Measurements from ENCODE around the gene KLHL9. TPM values are rescaled to one million over a fixed set of nuclear protein-coding genes. Genes with fewer than 3 reads are reported as not detected.

KLHL9 gene
- total RNA-seq, 1 experiment from 2014 or later = not detected

DNA sequence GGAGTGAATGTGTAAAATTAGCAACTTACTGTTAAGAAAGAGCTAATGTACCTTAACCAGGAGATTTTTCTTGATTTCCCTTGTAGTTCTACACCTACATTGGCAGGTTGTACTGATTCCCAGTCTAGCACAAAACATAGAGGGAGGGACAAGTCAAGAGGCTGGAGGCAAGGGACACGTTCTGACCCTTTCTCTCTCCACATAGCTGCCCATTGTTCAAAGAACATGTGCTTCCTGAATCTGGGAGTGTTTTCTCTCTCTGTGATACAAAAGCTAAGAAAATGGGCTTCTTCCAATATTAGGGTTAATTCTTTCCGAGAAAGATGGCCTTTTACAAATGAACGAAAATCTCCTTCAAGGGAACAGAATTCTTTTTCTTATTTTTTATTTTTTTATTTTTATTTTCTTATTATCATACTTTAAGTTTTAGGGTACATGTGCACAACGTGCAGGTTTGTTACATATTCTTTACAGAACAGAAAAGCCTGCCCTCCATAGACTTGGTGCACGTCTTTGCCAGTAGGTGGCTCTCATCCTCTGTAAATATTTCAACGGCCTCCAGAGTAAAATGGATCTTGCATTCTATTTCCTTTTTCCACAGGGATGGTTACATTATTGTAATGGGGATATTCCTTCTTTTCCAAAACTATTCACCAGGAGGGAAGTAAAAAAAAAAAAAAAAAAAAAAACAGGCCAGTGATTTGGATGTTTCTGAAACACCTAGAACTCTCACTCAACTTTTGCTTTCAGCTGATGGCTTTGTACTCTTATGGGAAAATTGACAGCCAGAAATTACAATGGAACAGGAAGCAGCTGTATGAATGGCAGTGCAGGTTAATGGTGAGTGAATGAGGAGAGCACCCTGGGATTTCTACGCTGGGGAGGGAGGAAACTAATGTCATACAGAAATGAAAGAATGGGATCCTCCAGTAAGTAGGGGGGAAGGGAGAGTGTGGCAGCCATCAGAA lies 17.0 kb downstream of the KLHL9 start:
- no peak for DNase-seq (ENCODE audit: low read depth)

DNA sequence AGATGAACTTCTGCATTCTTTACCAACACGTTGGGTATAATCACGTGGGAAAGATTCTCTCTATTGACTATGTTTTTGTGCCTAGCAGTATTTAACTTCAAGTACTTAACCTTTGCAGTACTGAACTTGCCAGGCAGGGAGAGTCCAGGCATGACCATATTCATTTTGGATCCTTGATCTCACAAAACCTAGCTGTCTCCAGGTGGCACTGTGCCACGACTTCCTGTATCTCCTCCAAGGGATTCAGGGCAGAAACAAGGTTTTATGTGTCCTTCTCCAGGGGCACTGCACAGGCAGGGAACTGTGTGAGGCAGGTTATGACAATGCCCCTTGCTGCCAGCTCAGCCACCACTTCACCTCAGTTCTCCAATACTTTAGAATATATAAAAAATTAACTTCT lies 18.3 kb downstream of the KLHL9 start:
- DNase-seq (ENCODE audit: low read depth) = no peak

DNA sequence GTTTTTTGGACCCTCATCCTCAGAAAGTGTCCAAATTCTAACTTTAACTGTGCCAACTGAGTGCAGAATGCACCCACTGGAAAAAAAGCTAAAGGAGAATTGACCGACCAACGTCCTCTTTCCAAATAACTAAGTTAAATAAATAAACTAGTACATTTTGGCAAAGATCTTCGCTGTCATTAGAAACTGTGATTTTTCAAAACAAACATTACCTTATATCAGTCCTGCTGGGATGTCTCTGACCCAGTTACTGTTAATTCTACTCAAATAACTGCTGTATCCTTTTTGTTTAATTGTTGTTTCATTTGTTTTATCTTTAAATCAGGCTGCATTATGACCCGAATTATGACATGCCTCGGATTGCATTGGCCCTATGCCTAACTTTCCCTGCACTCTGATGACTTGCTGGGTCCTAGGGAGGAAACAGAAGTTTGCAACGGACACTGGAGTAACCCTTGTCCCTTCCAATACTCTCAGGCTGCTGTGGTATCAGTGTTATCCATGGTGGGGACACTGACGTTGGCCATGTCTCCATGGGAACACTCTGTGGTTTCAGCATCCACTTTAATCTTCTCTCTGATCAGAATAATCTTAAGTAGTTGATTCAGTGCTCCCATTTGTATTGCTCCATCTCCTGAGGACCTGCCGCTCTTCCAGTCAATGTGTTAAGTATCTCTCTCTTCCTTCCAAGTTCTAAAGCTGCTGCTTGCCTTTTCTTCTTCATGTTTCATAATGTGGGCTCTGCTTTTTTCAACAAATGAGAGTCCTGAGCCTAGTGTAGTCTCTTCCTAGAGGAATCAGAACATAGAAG lies 19.0 kb downstream of the KLHL9 start:
- DNase-seq (ENCODE audit: low read depth) = no peak

DNA sequence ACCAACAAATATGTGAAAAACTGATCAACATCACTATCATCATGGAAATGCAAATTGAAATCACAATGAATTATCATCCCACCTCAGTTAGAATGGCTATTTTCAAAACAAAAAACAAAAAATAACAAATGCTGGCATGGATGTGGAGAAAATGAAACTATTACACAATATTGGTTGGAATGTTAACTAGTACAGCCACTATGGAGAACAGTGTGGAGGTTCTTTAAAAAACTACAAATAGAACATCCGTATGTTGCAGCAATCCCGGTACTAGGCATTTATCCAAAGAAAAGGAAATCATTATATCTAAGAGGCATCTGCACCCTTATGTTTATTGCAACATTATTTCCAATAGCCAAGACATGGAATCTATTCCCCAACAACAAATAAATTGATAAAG lies 21.1 kb downstream of the KLHL9 start:
- no peak for DNase-seq (ENCODE audit: low read depth)

DNA sequence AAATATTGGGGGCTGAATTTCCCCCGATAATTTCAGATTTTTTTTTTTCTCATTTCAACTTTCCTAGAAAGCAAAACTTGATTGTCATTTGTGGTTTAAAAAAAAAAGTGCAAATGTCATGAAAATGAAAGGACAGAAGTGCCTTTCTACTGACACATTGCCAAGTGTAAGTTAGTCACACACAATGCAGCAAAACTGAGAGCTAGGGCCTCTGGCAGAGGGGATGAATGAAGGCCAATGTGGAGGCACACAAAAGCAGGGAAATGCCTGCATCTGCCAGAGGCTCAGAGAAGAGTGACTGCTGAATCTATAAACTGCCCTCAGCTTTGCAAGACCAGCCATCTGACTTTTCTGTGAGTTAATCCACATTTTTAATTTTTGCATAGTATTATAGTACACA lies 23.3 kb downstream of the KLHL9 start:
- DNase-seq (ENCODE audit: low read depth) = no peak

DNA sequence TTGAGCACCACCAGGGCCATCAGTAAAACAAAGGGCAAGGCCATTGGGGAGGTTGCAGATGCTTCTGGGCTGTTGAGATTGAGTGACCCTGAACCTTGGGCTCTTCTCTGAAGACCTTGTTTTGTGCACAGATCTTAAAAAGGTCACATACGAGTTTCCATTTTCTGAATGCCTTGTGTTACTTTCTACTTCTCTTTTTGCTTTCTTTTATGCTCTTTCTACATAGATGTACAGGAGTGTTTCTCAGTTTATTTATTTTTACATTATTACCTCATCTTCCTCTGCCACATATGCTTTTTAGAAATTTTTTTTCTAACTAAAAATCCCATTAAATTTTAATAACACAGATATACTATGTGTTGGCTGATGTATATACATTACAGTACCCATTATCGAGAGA lies 30.0 kb downstream of the KLHL9 start, which contains the start of gene IFNA5:
TSS of gene IFNA5 (minus strand) at position 101 of the 400 bp plus-strand sequence. CDS start at position 44, 57 bp downstream.
- no peak for DNase-seq (ENCODE audit: low read depth)

DNA sequence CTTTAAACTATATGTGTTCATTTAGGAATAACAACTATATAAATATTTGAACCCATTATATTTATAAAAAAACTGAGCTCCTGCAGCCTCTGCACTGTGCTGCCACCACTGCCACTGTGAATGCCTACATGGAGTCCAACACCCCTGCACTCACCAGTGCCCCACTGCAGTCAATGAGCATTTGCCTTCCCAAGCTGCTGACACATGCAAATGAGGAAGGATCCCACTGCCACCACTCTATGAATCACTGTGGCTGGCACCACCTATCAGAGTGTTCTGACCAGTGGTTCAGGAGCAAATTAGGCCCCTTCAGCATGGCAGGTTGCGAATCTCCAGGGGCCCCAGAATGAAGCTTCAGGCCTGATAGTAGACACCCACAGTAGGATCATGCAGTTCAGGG lies 39.2 kb downstream of the KLHL9 start:
- DNase-seq (ENCODE audit: low read depth) = no peak

DNA sequence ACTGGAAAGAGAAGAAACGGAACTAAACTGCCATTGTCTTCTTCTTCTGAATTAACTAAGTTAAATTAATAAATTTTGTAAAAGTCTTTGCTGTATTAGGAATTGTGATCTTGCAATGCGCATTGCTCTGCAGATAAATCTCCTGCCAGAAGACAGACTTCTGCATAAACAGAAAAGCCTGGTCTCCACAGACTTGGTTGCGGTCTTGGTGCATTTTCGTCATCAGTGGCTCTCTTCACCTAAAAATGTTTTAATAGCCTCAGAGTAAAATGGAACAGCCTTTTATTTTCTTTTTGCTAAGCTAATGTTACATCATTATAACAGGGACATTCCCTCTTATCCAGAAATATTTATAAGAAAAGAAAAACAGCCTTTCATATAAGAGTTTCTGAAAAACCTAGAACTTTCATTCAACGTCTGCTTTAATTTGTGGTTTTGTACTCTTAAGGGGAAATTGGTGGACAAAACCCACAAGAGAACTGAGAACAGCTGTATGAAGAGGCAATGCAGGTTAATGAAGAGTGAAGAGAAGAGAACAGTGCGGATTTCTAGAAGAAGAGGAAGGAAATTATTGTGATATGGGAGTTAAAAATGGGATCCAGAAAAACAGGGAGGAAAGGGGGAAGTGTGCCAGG lies 40.2 kb downstream of the KLHL9 start:
- DNase-seq (ENCODE audit: low read depth) = no peak

DNA sequence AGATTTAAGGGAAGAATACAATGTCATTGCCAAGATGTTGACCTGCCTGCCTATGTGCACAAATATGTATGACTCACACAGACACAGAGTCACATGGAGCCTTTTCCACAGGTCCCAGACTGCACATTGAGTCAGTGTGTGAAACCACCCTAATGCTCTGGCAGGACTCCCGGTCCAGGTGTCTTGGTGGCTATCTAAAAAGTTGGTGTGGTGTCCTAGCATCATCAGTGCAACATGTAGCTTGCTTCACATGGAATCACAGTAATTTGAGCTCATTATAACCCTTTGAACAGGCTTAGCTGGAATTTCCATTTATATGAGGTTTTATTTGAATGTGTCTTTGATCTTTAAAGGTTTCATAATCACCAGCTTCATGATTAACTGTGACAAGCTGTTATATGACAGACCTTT lies 40.8 kb downstream of the KLHL9 start:
- DNase-seq (ENCODE audit: low read depth) = no peak

DNA sequence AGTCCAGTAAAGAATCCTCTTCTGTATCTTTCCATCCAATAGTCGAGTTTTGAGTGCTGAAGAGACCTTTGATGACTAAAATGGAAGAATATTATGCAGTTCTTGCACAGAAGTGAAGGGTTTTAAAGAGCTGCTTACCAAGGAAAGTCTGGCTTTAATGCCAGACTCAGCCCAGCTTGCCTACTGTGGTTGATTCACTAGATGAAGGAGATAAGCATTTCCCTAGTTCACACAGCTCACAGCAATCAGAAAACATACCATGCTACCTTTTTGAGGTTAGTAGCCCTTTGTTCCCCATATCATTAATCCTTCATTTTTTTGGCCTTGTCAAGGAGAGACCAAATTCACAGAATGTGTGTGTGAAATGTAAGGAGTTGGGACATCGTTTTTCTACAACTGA lies 45.4 kb downstream of the KLHL9 start:
- DNase-seq (ENCODE audit: low read depth) = no peak

DNA sequence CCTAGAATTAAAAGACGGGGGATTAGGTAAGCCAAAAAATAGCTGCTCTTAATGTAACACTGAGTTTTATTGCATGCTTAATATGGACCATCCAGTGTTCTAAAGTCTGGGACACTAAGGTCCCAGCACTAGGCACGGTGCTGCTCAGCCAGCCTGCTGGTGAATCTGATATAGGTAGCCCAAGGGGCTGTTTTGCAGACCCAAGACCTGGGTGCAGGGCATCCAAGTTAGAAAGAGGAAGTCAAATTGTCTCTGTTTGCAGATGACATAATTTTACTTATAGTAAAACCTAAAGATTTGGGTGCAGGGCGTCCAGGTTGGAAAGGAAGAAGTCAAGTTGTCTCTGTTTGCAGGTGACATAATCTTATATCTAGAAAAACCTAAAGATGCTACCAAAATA lies 47.9 kb downstream of the KLHL9 start:
- DNase-seq (ENCODE audit: low read depth) = no peak

DNA sequence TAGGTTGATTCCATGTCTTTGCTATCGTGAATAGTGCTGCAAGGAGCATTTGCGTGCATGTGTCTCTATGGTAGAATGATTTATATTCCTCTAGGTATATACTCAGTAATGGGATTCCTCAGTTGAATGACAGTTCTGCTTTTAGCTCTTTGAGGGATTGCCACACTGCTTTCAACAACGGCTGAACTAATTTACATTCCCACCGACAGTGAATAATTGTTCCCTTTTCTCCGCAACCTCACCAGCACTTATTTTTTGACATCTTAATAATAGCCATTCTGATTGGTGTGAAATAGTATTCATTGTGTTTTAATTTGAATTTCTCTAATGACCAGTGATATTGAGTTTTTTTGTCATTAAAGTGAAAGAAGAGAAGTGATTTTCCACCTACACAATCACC lies 48.5 kb downstream of the KLHL9 start:
- DNase-seq (ENCODE audit: low read depth) = no peak

DNA sequence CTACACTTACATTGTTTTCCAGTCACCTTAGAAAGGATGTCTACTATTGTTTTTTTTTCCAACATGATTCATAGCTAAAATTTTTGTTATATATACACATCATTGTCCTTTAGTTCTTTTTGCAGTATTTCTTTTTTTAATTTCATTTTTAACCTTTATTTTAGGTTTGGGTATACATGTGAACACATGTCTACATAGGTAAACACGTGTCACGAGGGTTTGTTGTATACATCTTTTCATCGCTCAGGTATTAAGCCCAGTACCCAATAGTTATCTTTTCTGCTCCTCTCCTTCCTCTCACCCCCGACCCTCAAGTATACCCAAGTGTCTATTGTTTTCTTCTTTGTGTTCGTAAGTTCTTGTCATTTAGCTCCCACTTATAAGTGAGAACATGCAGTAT lies 49.1 kb downstream of the KLHL9 start:
- DNase-seq (ENCODE audit: low read depth) = no peak

DNA sequence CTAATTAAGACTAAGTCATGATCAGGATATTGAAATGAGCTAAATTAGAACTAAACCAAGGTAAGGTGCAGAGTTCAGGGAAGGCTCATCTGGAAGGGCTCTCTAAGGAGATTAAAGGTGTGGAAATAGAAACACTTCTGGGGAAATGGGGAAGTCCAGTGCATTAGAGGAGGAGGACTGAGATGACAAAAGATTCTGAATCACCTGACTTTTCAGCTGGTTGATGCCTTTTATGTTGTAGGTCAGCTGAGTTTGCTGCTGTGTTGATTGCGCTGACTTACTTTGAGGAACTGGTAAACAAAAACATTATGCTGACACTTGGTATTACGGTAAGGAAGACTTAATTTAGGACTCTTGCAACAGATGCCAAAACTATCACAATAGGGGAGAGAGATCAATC lies 53.9 kb downstream of the KLHL9 start:
- DNase-seq (ENCODE audit: low read depth) = no peak

Other genes with a start within 250 kb of the KLHL9 start
- gene IFNW1, start 193.6 kb downstream of the KLHL9 start, total RNA-seq (2014; rRNA removed; shearing (Covaris generic)) = not detected in 2 replicates
- not detected in 2 replicates for gene IFNA21, start 168.7 kb downstream of the KLHL9 start, total RNA-seq (2014; rRNA removed; shearing (Covaris generic))
- not detected in 2 replicates for gene IFNA4, start 147.8 kb downstream of the KLHL9 start, total RNA-seq (2014; rRNA removed; shearing (Covaris generic))
- gene IFNA7, start 133.2 kb downstream of the KLHL9 start, total RNA-seq (2014; rRNA removed; shearing (Covaris generic)) = not detected in 2 replicates
- not detected in 2 replicates for gene IFNA10, start 128.3 kb downstream of the KLHL9 start, total RNA-seq (2014; rRNA removed; shearing (Covaris generic))
- gene IFNA16, start 118.1 kb downstream of the KLHL9 start, total RNA-seq (2014; rRNA removed; shearing (Covaris generic)) = not detected in 2 replicates
- gene IFNA17, start 107.2 kb downstream of the KLHL9 start, total RNA-seq (2014; rRNA removed; shearing (Covaris generic)) = not detected in 2 replicates
- gene IFNA14, start 95.4 kb downstream of the KLHL9 start, total RNA-seq (2014; rRNA removed; shearing (Covaris generic)) = not detected in 2 replicates
- gene IFNA5, start 30.1 kb downstream of the KLHL9 start, total RNA-seq (2014; rRNA removed; shearing (Covaris generic)) = not detected in 2 replicates
- not detected in 2 replicates for gene IFNA6, start 15.5 kb upstream of the KLHL9 start, total RNA-seq (2014; rRNA removed; shearing (Covaris generic))
- gene IFNA13, start 32.7 kb upstream of the KLHL9 start, total RNA-seq (2014; rRNA removed; shearing (Covaris generic)) = not detected in 2 replicates
- not detected in 2 replicates for gene IFNA2, start 50.0 kb upstream of the KLHL9 start, total RNA-seq (2014; rRNA removed; shearing (Covaris generic))
- not detected in 2 replicates for gene IFNA8, start 73.7 kb upstream of the KLHL9 start, total RNA-seq (2014; rRNA removed; shearing (Covaris generic))
- gene IFNA1, start 105.0 kb upstream of the KLHL9 start, total RNA-seq (2014; rRNA removed; shearing (Covaris generic)) = not detected in 2 replicates
- not detected in 2 replicates for gene IFNE, start 146.9 kb upstream of the KLHL9 start, total RNA-seq (2014; rRNA removed; shearing (Covaris generic))